GDM1 (cell line): Measurements from ENCODE around the gene FBLN2.
A peak's percentile ranks its signal among the peaks of the same experiment; 100 is the strongest.

Experiments
- DNase-seq: peaks from one replicate; lab custom pipeline; 2025; lab: John Stamatoyannopoulos, UW

FBLN2 gene

GRCh38 chr3:13567684-13568514 is 19.0 kb downstream of the FBLN2 start:
- DNase-seq, result no peak

- DNase-seq, result no peak
These were observed 19.6 kb downstream of the FBLN2 start for GRCh38 chr3:13568515-13569028.

- DNase-seq, result no peak
These were observed 20.3 kb downstream of the FBLN2 start for GRCh38 chr3:13569201-13569600.

GRCh38 chr3:13569641-13570390 is 20.9 kb downstream of the FBLN2 start:
- DNase-seq, result no peak

- no peak for DNase-seq
These were observed 21.7 kb downstream of the FBLN2 start for GRCh38 chr3:13570391-13571194.

- no peak for DNase-seq
These were observed 22.3 kb downstream of the FBLN2 start for GRCh38 chr3:13571264-13571663.

GRCh38 chr3:13571831-13572750 is 23.2 kb downstream of the FBLN2 start:
- DNase-seq, result no peak

- no peak for DNase-seq
These were observed 24.1 kb downstream of the FBLN2 start for GRCh38 chr3:13572926-13573623.

- DNase-seq, result no peak
These were observed 25.3 kb downstream of the FBLN2 start for GRCh38 chr3:13574083-13574797.

- no peak for DNase-seq
These were observed 26.0 kb downstream of the FBLN2 start for GRCh38 chr3:13574798-13575451.

GRCh38 chr3:13575459-13576061 is 26.6 kb downstream of the FBLN2 start:
- DNase-seq, result peak; percentile 15

- DNase-seq, result no peak
These were observed 28.5 kb downstream of the FBLN2 start for GRCh38 chr3:13577181-13578121.

GRCh38 chr3:13578251-13578650 is 29.3 kb downstream of the FBLN2 start:
- DNase-seq, result no peak

- no peak for DNase-seq
These were observed 30.1 kb downstream of the FBLN2 start for GRCh38 chr3:13579063-13579462.

GRCh38 chr3:13580256-13581023 is 31.5 kb downstream of the FBLN2 start:
- no peak for DNase-seq

- no peak for DNase-seq
These were observed 32.8 kb downstream of the FBLN2 start for GRCh38 chr3:13581485-13582365.
